RWPE1 (cell line): ENCODE results near the gene CBR3.

Source experiments
- CTCF ChIA-PET: fragments of 350-600 bp; sonication (Branson Sonifier 250); formaldehyde crosslinking; extraction: SDS; loops from one replicate; lab custom pipeline; 2021; lab: Yijun Ruan, JAX
- POLR2A ChIA-PET: fragments of 400-600 bp; formaldehyde crosslinking; extraction: SDS; loops from one replicate; lab custom pipeline; 2020; ENCODE audit warnings: antibody characterized with exemption; ENCODE audit not compliant: low non-redundant PET; lab: Yijun Ruan, JAX
- DNase-seq: peaks from one replicate; pipeline ENCODE4 v3.0.0; 2012; ENCODE audit warnings: low spot score
- H3K27ac ChIP-seq: fragments of 450-650 bp; 2 replicates; pipeline ENCODE4 v1.5.1; 2017
- TF ChIP-seq, protein P1 (sequence below): fragments of 450-650 bp; conservative IDR thresholded peaks from 2 replicates; pipeline ENCODE4 v1.5.1; 2017; ENCODE audit warnings: low read depth, mild to moderate bottlenecking

CBR3 gene

DNA sequence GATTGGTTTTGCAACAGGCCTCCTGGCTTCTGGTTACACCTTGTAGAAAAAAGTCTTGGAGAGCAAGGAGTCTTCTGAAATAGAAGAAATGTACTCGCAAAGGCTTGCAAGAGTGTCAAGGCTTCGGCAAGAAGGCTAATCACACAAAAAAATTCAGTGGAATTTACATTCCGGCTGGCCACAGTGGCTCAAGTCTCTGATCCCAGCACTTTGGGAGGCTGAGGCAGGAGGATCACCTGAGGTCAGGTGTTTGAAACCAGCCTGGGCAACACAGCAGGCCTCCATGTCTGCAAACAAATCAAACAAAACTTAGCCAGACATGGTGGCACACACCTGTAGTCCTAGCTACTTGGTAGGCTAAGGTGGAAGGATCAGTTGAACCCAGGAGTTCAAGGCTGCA lies 14.0 kb downstream of the CBR3 start:
- TF ChIP-seq, protein P1, sequence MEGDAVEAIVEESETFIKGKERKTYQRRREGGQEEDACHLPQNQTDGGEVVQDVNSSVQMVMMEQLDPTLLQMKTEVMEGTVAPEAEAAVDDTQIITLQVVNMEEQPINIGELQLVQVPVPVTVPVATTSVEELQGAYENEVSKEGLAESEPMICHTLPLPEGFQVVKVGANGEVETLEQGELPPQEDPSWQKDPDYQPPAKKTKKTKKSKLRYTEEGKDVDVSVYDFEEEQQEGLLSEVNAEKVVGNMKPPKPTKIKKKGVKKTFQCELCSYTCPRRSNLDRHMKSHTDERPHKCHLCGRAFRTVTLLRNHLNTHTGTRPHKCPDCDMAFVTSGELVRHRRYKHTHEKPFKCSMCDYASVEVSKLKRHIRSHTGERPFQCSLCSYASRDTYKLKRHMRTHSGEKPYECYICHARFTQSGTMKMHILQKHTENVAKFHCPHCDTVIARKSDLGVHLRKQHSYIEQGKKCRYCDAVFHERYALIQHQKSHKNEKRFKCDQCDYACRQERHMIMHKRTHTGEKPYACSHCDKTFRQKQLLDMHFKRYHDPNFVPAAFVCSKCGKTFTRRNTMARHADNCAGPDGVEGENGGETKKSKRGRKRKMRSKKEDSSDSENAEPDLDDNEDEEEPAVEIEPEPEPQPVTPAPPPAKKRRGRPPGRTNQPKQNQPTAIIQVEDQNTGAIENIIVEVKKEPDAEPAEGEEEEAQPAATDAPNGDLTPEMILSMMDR, result no peak
- no peak overlapping the region for H3K27ac ChIP-seq
- ChIA-PET POLR2A (no interaction called here), CTCF (interaction anchor here (0.7 kb wide), 1 partner anchor 1387 kb away, joined by 3 read pairs; no protein-coding TSS in a partner anchor)
- no peak for DNase-seq

GRCh38 chr21:36149788-36150711 lies 15.2 kb downstream of the CBR3 start:
- ChIA-PET CTCF (interaction anchor here (0.6 to 1.1 kb wide), 3 partner anchors 60 to 683 kb away, joined by 4 to 9 read pairs (median 5); no protein-coding TSS in a partner anchor), POLR2A (interaction anchor here (0.5 kb wide), 1 partner anchor 41 kb away, joined by 3 read pairs; no protein-coding TSS in a partner anchor)
- TF ChIP-seq, protein P1, result no peak
- no peak for DNase-seq
- no peak overlapping the region for H3K27ac ChIP-seq

DNA sequence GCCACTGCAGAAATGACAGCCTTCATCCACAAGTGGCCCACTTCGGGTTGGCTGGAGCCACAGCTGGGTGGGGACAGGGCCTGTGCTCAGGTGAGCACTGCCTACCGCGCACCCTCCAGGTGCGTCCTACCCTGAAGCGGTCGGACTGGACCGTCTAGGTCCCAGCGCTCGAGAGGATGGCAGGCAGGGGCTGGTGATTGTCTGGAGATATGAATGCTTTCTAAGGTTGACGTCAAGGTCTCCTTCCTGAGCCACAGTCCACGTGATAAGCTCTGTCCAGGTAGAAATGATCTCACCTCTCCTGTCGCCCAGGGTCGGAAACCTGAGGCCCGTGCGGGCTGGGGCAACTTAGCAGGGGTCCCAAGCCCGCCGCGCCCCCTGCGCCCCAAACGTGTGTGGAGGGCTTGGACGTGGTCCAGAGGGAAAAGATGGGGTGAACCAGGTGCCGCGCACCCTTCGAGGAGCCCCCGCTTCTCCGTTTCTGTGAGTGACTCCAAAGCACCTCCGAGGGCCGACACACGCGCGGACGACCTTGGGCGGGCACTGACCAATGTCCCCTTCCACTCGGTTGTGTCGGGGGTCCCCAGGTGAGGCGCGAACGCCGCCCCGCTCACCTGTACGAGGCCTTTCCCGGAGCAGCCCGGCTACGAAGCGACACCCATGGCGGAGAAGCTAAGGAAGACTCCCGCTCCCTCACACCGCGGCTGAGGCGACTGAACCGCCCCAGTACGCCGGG lies 20.9 kb downstream of the CBR3 start:
- CTCF ChIA-PET, result interaction anchor here (0.8 kb wide), 1 partner anchor 54 kb away, joined by 3 read pairs; no protein-coding TSS in a partner anchor
- H3K27ac ChIP-seq, result peak overlapping the region; percentile 40
- no peak for DNase-seq
- POLR2A ChIA-PET, result interaction anchor here (0.9 kb wide), 1 partner anchor 48 kb away, joined by 3 read pairs; no protein-coding TSS in a partner anchor
- TF ChIP-seq, protein P1, result no peak

GRCh38 chr21:36156339-36156814 lies 21.5 kb downstream of the CBR3 start:
- POLR2A ChIA-PET, result no interaction called here
- peak overlapping the region; percentile 69 for H3K27ac ChIP-seq
- CTCF ChIA-PET, result interaction anchor here (0.8 kb wide), 1 partner anchor 53 kb away, joined by 3 read pairs; no protein-coding TSS in a partner anchor
- peak; percentile 98 for DNase-seq
- TF ChIP-seq, protein P1, result no peak

- ChIA-PET POLR2A (no interaction called here), CTCF (interaction anchor here (0.5 kb wide), 1 partner anchor 168 kb away, joined by 3 read pairs; no protein-coding TSS in a partner anchor)
- peak within 1 kb of the TSS; percentile 69 for H3K27ac ChIP-seq
- TF ChIP-seq, protein P1, result no peak
- no peak for DNase-seq
These were observed 22.2 kb downstream of the CBR3 start, which contains the start of gene DOP1B for GRCh38 chr21:36156815-36157670. Gene DOP1B, plus strand, starts transcription at chr21:36156824. Its CDS starts 7,910 bp downstream, at chr21:36164734.
